ENCODE results near the gene MAP3K7. TPM values are rescaled to one million over a fixed set of nuclear protein-coding genes. Genes with fewer than 3 reads are reported as not detected.

The MAP3K7 gene
- total and polyA plus RNA-seq, 4 donors, result 5.5 to 17.2 (median 11.5) TPM

- Histone ChIP-seq H3K4me1 (ENCODE audit: control insufficient read depth in 4 of 4, insufficient read depth in 4 of 4, low read length in 3 of 4) (no peaks in the 10 kb centered on the region), H3K9me3 (ENCODE audit: control insufficient read depth in 4 of 4, low read length in 3 of 4) (no peaks in the 10 kb centered on the region), H3K36me3 (ENCODE audit: control insufficient read depth in 4 of 4, insufficient read depth in 3 of 4, low read depth in 1 of 4, low read length in 3 of 4) (no peaks in the 10 kb centered on the region), H3K27me3 (ENCODE audit: control insufficient read depth in 4 of 4, insufficient read depth in 4 of 4, low read length in 3 of 4) (no peaks in the 10 kb centered on the region), H3K27ac (ENCODE audit: low read depth in 1 of 2, low read length in 2 of 2) (no peak overlapping the region), H3K9ac (ENCODE audit: low read depth in 1 of 2, low read length in 2 of 2) (no peak overlapping the region), H3K4me3 (ENCODE audit: low read depth in 1 of 3, low read length in 3 of 3) (no peak overlapping the region)
- WGBS, result 84% methylated on average over 9 of the region's 9 CpGs
- DNase-seq (ENCODE audit: low spot score), result no peak
- TF ChIP-seq RXRA (IDR thresholded peaks at IDR 0.05) (no peak), REST (IDR thresholded peaks at IDR 0.05) (no peak), SP1 (IDR thresholded peaks at IDR 0.05) (no peak), FOXA2 (IDR thresholded peaks at IDR 0.05) (no peak), JUND (IDR thresholded peaks at IDR 0.05) (no peak), NR2F2 (IDR thresholded peaks at IDR 0.05) (no peak)
Observed at GRCh38 chr6:90472716-90473115, 114.2 kb downstream of the MAP3K7 start.

- H3K9me3 ChIP-seq (ENCODE audit: control insufficient read depth in 4 of 4, low read length in 3 of 4), result no peaks in the 10 kb centered on the region
- no peaks in the 10 kb centered on the region for H3K27me3 ChIP-seq (ENCODE audit: control insufficient read depth in 4 of 4, insufficient read depth in 4 of 4, low read length in 3 of 4)
- no peak overlapping the region for H3K27ac ChIP-seq (ENCODE audit: low read depth in 1 of 2, low read length in 2 of 2)
- no peak overlapping the region for H3K9ac ChIP-seq (ENCODE audit: low read depth in 1 of 2, low read length in 2 of 2)
- H3K36me3 ChIP-seq (ENCODE audit: control insufficient read depth in 4 of 4, insufficient read depth in 3 of 4, low read depth in 1 of 4, low read length in 3 of 4), result no peaks in the 10 kb centered on the region
- 73% methylated on average over 4 of the region's 4 CpGs for WGBS
- no peak overlapping the region for H3K4me3 ChIP-seq (ENCODE audit: low read depth in 1 of 3, low read length in 3 of 3)
- DNase-seq (ENCODE audit: low spot score), result no peak
- H3K4me1 ChIP-seq (ENCODE audit: control insufficient read depth in 4 of 4, insufficient read depth in 4 of 4, low read length in 3 of 4), result no peaks in the 10 kb centered on the region
- TF ChIP-seq ZBTB33 (IDR thresholded peaks at IDR 0.05) (no peak), REST (IDR thresholded peaks at IDR 0.05) (no peak), YY1 (IDR thresholded peaks at IDR 0.05) (no peak), RAD21 (IDR thresholded peaks at IDR 0.05) (no peak), HNF4G (IDR thresholded peaks at IDR 0.05) (no peak), MAX (IDR thresholded peaks at IDR 0.05) (no peak), ATF3 (IDR thresholded peaks at IDR 0.05) (no peak), TAF1 (conservative IDR thresholded peaks at IDR 0.05) (no peak), SP1 (IDR thresholded peaks at IDR 0.05) (no peak), EGR1 (IDR thresholded peaks at IDR 0.05; ENCODE audit: low read depth in 2 of 2) (no peak), RXRA (IDR thresholded peaks at IDR 0.05) (no peak), FOXA2 (IDR thresholded peaks at IDR 0.05) (no peak)
Observed at GRCh38 chr6:90471263-90471662, 115.6 kb downstream of the MAP3K7 start.

All from liver (tissue), 9 donors.